Measurements from ENCODE around the gene BICRAL.
"Not testable (repeated sequence)": the region's sequence is repeated elsewhere in the genome, so short reads cannot be mapped to it uniquely, and the experiment has no call there.

The BICRAL gene

GRCh38 chr6:42795651-42796050, 13.8 kb downstream of the BICRAL start:
- Histone ChIP-seq H3K9me3 (ENCODE audit: control insufficient read depth, insufficient read depth, low read length) (no peaks in the 10 kb centered on the region), H3K4me1 (ENCODE audit: insufficient read depth, low read length) (peaks cover 5% of the 10 kb centered on the region), H3K36me3 (ENCODE audit: insufficient read depth, low read length) (no peaks in the 10 kb centered on the region), H3K9ac (ENCODE audit: low read depth, low read length) (no peak overlapping the region)

DNA sequence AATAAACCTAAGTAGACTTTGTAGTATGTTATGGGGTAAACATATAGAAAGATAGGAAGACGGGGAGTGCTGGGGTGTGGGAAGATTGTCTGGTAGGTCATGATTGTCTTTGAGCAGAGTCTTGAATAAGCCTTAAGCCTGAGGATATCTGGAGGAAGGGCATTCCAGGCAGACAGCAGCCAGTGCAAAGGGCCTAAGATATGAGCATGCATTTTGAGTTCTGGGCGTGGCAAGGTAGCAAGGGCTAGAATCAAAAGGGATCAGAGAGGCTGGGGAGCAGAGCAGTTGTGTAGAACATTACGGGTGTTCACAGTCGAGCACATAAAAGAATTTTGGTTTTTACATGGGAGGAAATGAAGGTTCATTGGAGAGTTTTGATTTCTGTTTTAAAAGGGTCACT, 14.3 kb downstream of the BICRAL start:
- no peaks in the 10 kb centered on the region for H3K9me3 ChIP-seq (ENCODE audit: control insufficient read depth, insufficient read depth, low read length)
- H3K9ac ChIP-seq (ENCODE audit: low read depth, low read length): no peak overlapping the region
- H3K4me1 ChIP-seq (ENCODE audit: insufficient read depth, low read length): peaks cover 4% of the 10 kb centered on the region; the same call in 1 of the 2 replicates
- H3K36me3 ChIP-seq (ENCODE audit: insufficient read depth, low read length): no peaks in the 10 kb centered on the region

GRCh38 chr6:42797696-42798095, 15.8 kb downstream of the BICRAL start:
- H3K9ac ChIP-seq (ENCODE audit: low read depth, low read length); H3K4me1 ChIP-seq (ENCODE audit: insufficient read depth, low read length); H3K36me3 ChIP-seq (ENCODE audit: insufficient read depth, low read length); H3K9me3 ChIP-seq (ENCODE audit: control insufficient read depth, insufficient read depth, low read length): not testable (repeated sequence)

DNA sequence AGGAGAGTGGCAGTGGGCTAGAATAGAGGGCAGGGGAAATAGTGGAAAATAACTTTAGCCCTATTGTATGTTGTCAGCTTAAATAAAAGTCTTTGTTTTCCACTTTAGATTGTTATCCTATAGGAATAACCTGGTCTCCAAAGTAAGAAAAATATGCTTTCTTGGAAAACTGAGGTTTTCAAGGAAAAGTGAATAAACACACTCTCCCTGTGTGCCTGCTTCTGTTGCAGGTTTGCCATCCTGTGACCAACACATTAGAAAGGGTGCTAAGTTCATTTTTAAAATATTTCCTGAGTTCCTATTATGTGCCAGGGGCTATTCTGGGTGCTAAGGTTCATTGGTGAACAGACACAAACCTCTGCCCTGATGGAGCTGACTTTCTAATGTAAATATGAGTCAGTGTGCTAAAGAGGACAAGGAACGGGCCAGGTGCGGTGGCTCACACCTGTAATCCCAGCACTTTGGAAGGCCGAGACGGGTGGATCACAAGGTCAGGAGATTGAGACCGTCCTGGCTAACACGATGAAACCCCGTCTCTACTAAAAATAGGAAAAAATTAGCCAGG, 23.5 kb downstream of the BICRAL start:
- no peak overlapping the region for H3K9ac ChIP-seq (ENCODE audit: low read depth, low read length)
- no peaks in the 10 kb centered on the region for H3K36me3 ChIP-seq (ENCODE audit: insufficient read depth, low read length)
- H3K9me3 ChIP-seq (ENCODE audit: control insufficient read depth, insufficient read depth, low read length): no peaks in the 10 kb centered on the region
- no peaks in the 10 kb centered on the region for H3K4me1 ChIP-seq (ENCODE audit: insufficient read depth, low read length)

- not testable (repeated sequence) for H3K4me1 ChIP-seq (ENCODE audit: insufficient read depth, low read length); H3K9me3 ChIP-seq (ENCODE audit: control insufficient read depth, insufficient read depth, low read length); H3K36me3 ChIP-seq (ENCODE audit: insufficient read depth, low read length); H3K9ac ChIP-seq (ENCODE audit: low read depth, low read length)
Measured at GRCh38 chr6:42806359-42806758, 24.5 kb downstream of the BICRAL start.

GRCh38 chr6:42808492-42809483, 26.9 kb downstream of the BICRAL start:
- H3K36me3 ChIP-seq (ENCODE audit: insufficient read depth, low read length): no peaks in the 10 kb centered on the region
- no peaks in the 10 kb centered on the region for H3K4me1 ChIP-seq (ENCODE audit: insufficient read depth, low read length)
- no peak overlapping the region for H3K9ac ChIP-seq (ENCODE audit: low read depth, low read length)
- H3K9me3 ChIP-seq (ENCODE audit: control insufficient read depth, insufficient read depth, low read length): no peaks in the 10 kb centered on the region

DNA sequence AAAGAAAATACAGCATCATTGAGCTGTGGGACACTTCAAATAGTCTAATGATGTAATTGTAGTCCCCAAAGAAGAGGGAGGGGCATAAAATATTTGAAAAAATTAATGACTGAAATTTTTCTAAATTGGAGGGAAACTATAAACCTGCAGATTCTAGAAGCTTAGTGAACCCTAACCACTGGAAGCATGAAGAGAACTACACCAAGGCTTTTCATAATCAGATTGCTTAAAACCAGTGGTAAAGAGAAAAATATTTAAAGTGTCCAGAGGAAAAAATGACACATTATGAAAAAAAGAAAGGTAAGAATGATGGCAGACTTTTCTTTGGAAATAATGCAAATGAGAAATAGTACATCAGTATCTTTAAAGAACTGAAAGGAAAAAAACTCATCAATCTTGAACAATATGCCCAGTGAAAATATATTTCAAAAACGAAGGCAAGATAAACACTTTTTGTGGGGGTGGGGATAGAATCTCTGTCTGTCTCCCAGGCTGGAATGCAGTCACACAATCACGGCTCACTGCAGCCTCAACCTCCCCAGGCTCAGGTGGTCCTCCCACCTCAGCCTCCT, 31.3 kb downstream of the BICRAL start:
- no peaks in the 10 kb centered on the region for H3K9me3 ChIP-seq (ENCODE audit: control insufficient read depth, insufficient read depth, low read length)
- no peaks in the 10 kb centered on the region for H3K36me3 ChIP-seq (ENCODE audit: insufficient read depth, low read length)

DNA sequence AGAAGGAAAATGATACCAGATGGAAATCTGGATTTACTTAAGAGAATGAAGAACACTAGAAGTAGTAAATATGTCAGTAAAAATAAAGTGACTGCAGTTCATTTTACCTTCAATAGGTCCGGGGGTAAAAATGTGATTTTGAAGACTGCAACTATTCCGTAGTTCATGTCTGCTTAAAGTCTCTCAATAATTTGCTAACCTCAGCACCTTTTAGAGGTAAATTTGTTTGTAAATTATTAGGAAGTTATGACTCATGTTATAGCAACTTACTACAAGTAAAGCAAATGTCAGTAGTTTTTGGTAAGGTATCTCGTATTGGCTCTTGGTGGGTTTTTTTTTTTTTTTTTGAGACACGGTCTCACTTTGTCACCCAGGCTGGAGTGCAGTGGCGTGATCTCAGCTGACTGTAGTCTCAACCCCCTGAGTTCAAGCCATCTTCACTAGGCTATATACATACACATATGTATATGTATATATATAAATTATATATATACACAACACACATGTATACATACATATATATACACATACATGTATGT, 32.1 kb downstream of the BICRAL start:
- no peaks in the 10 kb centered on the region for H3K36me3 ChIP-seq (ENCODE audit: insufficient read depth, low read length)
- H3K4me1 ChIP-seq (ENCODE audit: insufficient read depth, low read length): peaks cover 6% of the 10 kb centered on the region; the same call in 1 of the 2 replicates
- no peak overlapping the region for H3K9ac ChIP-seq (ENCODE audit: low read depth, low read length)
- H3K9me3 ChIP-seq (ENCODE audit: control insufficient read depth, insufficient read depth, low read length): no peaks in the 10 kb centered on the region

More for the DNA sequence above, 31.3 kb downstream of the BICRAL start:
- H3K9ac ChIP-seq (ENCODE audit: low read depth, low read length): no peak overlapping the region
- no peaks in the 10 kb centered on the region for H3K4me1 ChIP-seq (ENCODE audit: insufficient read depth, low read length)

- H3K36me3 ChIP-seq (ENCODE audit: insufficient read depth, low read length); H3K9ac ChIP-seq (ENCODE audit: low read depth, low read length); H3K9me3 ChIP-seq (ENCODE audit: control insufficient read depth, insufficient read depth, low read length): not testable (repeated sequence)
- H3K4me1 ChIP-seq (ENCODE audit: insufficient read depth, low read length): peaks cover 17% of the 10 kb centered on the region
Measured at GRCh38 chr6:42815726-42816125, 33.9 kb downstream of the BICRAL start.

- Histone ChIP-seq H3K9me3 (ENCODE audit: control insufficient read depth, insufficient read depth, low read length) (no peaks in the 10 kb centered on the region), H3K9ac (ENCODE audit: low read depth, low read length) (no peak overlapping the region), H3K36me3 (ENCODE audit: insufficient read depth, low read length) (no peaks in the 10 kb centered on the region), H3K4me1 (ENCODE audit: insufficient read depth, low read length) (peaks cover 20% of the 10 kb centered on the region)
Measured at GRCh38 chr6:42817907-42818306, 36.1 kb downstream of the BICRAL start.

GRCh38 chr6:42818416-42818815, 36.6 kb downstream of the BICRAL start:
- Histone ChIP-seq H3K4me1 (ENCODE audit: insufficient read depth, low read length) (peaks cover 20% of the 10 kb centered on the region), H3K9ac (ENCODE audit: low read depth, low read length) (no peak overlapping the region), H3K9me3 (ENCODE audit: control insufficient read depth, insufficient read depth, low read length) (no peaks in the 10 kb centered on the region), H3K36me3 (ENCODE audit: insufficient read depth, low read length) (no peaks in the 10 kb centered on the region)

- no peak overlapping the region for H3K9ac ChIP-seq (ENCODE audit: low read depth, low read length)
- peaks cover 20% of the 10 kb centered on the region for H3K4me1 ChIP-seq (ENCODE audit: insufficient read depth, low read length)
- no peaks in the 10 kb centered on the region for H3K9me3 ChIP-seq (ENCODE audit: control insufficient read depth, insufficient read depth, low read length)
- H3K36me3 ChIP-seq (ENCODE audit: insufficient read depth, low read length): no peaks in the 10 kb centered on the region
Measured at GRCh38 chr6:42818878-42819277, 37.0 kb downstream of the BICRAL start.

GRCh38 chr6:42819803-42820511, 38.1 kb downstream of the BICRAL start:
- Histone ChIP-seq H3K36me3 (ENCODE audit: insufficient read depth, low read length) (no peaks in the 10 kb centered on the region), H3K9me3 (ENCODE audit: control insufficient read depth, insufficient read depth, low read length) (no peaks in the 10 kb centered on the region), H3K9ac (ENCODE audit: low read depth, low read length) (no peak overlapping the region)

More at GRCh38 chr6:42819803-42820511, 38.1 kb downstream of the BICRAL start:
- H3K4me1 ChIP-seq (ENCODE audit: insufficient read depth, low read length): peaks cover 20% of the 10 kb centered on the region
